IMR-90 (cell line): ENCODE results near the gene NCOR1. TPM values are rescaled to one million over a fixed set of nuclear protein-coding genes. Genes with fewer than 3 reads are reported as not detected.
"Not testable (repeated sequence)": the region's sequence is repeated elsewhere in the genome, so short reads cannot be mapped to it uniquely, and the experiment has no call there.

Source experiments
- ATAC-seq: fragments of 200-7000 bp; cut with Tn5 transposase; 2 replicates; pipeline ENCODE4 v1.9.1; 2020; ENCODE audit warnings: low read depth, mild to moderate bottlenecking, moderate library complexity
- BruUV-seq: library from RNA; stranded (reverse); fragments of 400-500 nt; replicated peaks from 2 replicates; lab custom pipeline; 2021; lab: Mats Ljungman, UMichigan
- CTCF ChIA-PET: fragments of 300-600 bp; formaldehyde crosslinking; extraction: SDS; loops from one replicate; lab custom pipeline; 2021; ENCODE audit warnings: antibody characterized with exemption; lab: Yijun Ruan, JAX
- POLR2A ChIA-PET: fragments of 300-600 bp; sonication (Branson Sonifier 250); formaldehyde crosslinking; loops from one replicate; lab custom pipeline; 2022; ENCODE audit warnings: antibody characterized with exemption; ENCODE audit not compliant: unreplicated experiment; lab: Charles Lee
- DNase-seq: peaks from one replicate; pipeline ENCODE4 v3.0.0; 2013
- H2AFZ ChIP-seq: replicated peaks from 2 replicates; pipeline ENCODE3; 2013; ENCODE audit warnings: low read length, mild to moderate bottlenecking; ENCODE audit not compliant: poor library complexity
- H2AK5ac ChIP-seq: 2 replicates; pipeline ENCODE4 v1.6.1; 2013; ENCODE audit warnings: low read depth, low read length, inconsistent platforms
- H2AK9ac ChIP-seq: replicated peaks from 2 replicates; pipeline ENCODE3; 2013; ENCODE audit warnings: mild to moderate bottlenecking, low read depth, low read length, moderate library complexity; ENCODE audit not compliant: poor library complexity
- H2BK120ac ChIP-seq: 2 replicates; pipeline ENCODE4 v1.6.1; 2013; ENCODE audit warnings: low read depth, low read length, inconsistent platforms
- H2BK15ac ChIP-seq: 3 replicates; pipeline ENCODE4 v1.6.1; 2013; ENCODE audit warnings: low read depth, low read length, inconsistent platforms
- H2BK20ac ChIP-seq: 2 replicates; pipeline ENCODE4 v1.6.1; 2013; ENCODE audit warnings: low read depth, mild to moderate bottlenecking, inconsistent platforms, low read length, moderate library complexity
- H2BK5ac ChIP-seq: 2 replicates; pipeline ENCODE4 v1.6.1; 2013; ENCODE audit warnings: mild to moderate bottlenecking, low read depth, low read length, inconsistent platforms; ENCODE audit not compliant: poor library complexity, severe bottlenecking
- H3K14ac ChIP-seq: replicated peaks from 2 replicates; pipeline ENCODE4 v1.6.1; 2013; ENCODE audit warnings: low read depth, low read length, inconsistent platforms
- H3K18ac ChIP-seq: 2 replicates; pipeline ENCODE4 v1.6.1; 2013; ENCODE audit warnings: low read depth, low read length, control low read depth
- H3K23ac ChIP-seq: 2 replicates; pipeline ENCODE4 v1.6.1; 2013; ENCODE audit warnings: low read depth, low read length, inconsistent platforms
- H3K27ac ChIP-seq: 2 replicates; pipeline ENCODE4 v1.5.1; 2013; ENCODE audit warnings: mild to moderate bottlenecking, control low read depth, low read length; ENCODE audit not compliant: insufficient read depth
- H3K27me3 ChIP-seq: 2 replicates; pipeline ENCODE4 v1.6.1; 2013; ENCODE audit warnings: low read length; ENCODE audit not compliant: control insufficient read depth, insufficient read depth
- H3K36me3 ChIP-seq: 2 replicates; pipeline ENCODE4 v1.6.1; 2013; ENCODE audit warnings: low read length, mixed read lengths; ENCODE audit not compliant: control insufficient read depth, insufficient read depth
- H3K4ac ChIP-seq: 2 replicates; pipeline ENCODE4 v1.6.1; 2013; ENCODE audit warnings: low read depth, low read length, inconsistent platforms
- H3K4me1 ChIP-seq: 2 replicates; pipeline ENCODE4 v1.6.1; 2013; ENCODE audit warnings: low read length, mixed read lengths; ENCODE audit not compliant: control insufficient read depth, insufficient read depth
- H3K4me2 ChIP-seq: 2 replicates; pipeline ENCODE4 v1.6.1; 2013; ENCODE audit warnings: low read depth, mild to moderate bottlenecking, control low read depth, low read length, moderate library complexity
- H3K4me3 ChIP-seq: 2 replicates; pipeline ENCODE4 v1.5.1; 2013; ENCODE audit warnings: low read depth, mild to moderate bottlenecking, control low read depth, low read length, moderate library complexity; ENCODE audit not compliant: insufficient read depth
- H3K56ac ChIP-seq: 2 replicates; pipeline ENCODE4 v1.6.1; 2013; ENCODE audit warnings: low read length, inconsistent platforms; ENCODE audit not compliant: insufficient read depth; ENCODE audit errors: extremely low read depth
- H3K79me1 ChIP-seq, 2 experiments: 2 replicates each; pipeline ENCODE4 v1.6.1; 2013; ENCODE audit warnings: low read length in 2 of 2, inconsistent platforms in 1 of 2, low read depth in 1 of 2
- H3K9ac ChIP-seq: 2 replicates; pipeline ENCODE4 v1.6.1; 2013; ENCODE audit warnings: low read depth, low read length, control low read depth
- H3K9me1 ChIP-seq: 2 replicates; pipeline ENCODE4 v1.6.1; 2013; ENCODE audit warnings: low read length, inconsistent platforms; ENCODE audit not compliant: insufficient read depth
- H3K9me3 ChIP-seq: 2 replicates; pipeline ENCODE4 v1.6.1; 2013; ENCODE audit warnings: low read length; ENCODE audit not compliant: control insufficient read depth, insufficient read depth
- H4K20me1 ChIP-seq: 2 replicates; pipeline ENCODE4 v1.6.1; 2013; ENCODE audit warnings: low read length, inconsistent platforms; ENCODE audit not compliant: insufficient read depth
- H4K5ac ChIP-seq: 2 replicates; pipeline ENCODE4 v1.6.1; 2013; ENCODE audit warnings: mild to moderate bottlenecking, low read depth, low read length, control low read depth
- H4K8ac ChIP-seq, 2 experiments: 2 replicates each; pipeline ENCODE4 v1.6.1; 2013; ENCODE audit warnings: low read depth in 2 of 2, low read length in 2 of 2, control low read depth in 1 of 2, inconsistent platforms in 1 of 2
- H4K91ac ChIP-seq: 2 replicates; pipeline ENCODE4 v1.6.1; 2013; ENCODE audit warnings: low read depth, low read length, inconsistent platforms; ENCODE audit not compliant: insufficient read depth
- BHLHE40 ChIP-seq: fragments of 150-350 bp; IDR thresholded peaks from 2 replicates; pipeline ENCODE4 v1.6.1; 2016; ENCODE audit warnings: mild to moderate bottlenecking, low read depth, low read length
- CEBPB ChIP-seq: IDR thresholded peaks from 2 replicates; pipeline ENCODE4 v1.6.1; 2012; ENCODE audit warnings: low read depth, low read length, improper control_type of control experiment
- CTCF ChIP-seq: conservative IDR thresholded peaks from 2 replicates; pipeline ENCODE4 v1.5.1; 2012; ENCODE audit warnings: mild to moderate bottlenecking, low read depth, low read length, improper control_type of control experiment
- MAFK ChIP-seq: IDR thresholded peaks from 2 replicates; pipeline ENCODE4 v1.6.1; 2012; ENCODE audit warnings: low read depth, low read length, improper control_type of control experiment
- MXI1 ChIP-seq: IDR thresholded peaks from 2 replicates; pipeline ENCODE4 v1.6.1; 2012; ENCODE audit warnings: low read depth, mild to moderate bottlenecking, low read length, moderate library complexity, borderline replicate concordance
- POLR2A ChIP-seq: IDR thresholded peaks from 2 replicates; pipeline ENCODE4 v1.6.1; 2012; ENCODE audit warnings: mild to moderate bottlenecking, low read depth, low read length
- RAD21 ChIP-seq: IDR thresholded peaks from 2 replicates; pipeline ENCODE4 v1.6.1; 2012; ENCODE audit warnings: low read length, improper control_type of control experiment
- RFX5 ChIP-seq: IDR thresholded peaks from 2 replicates; pipeline ENCODE4 v1.8.0; 2012; ENCODE audit warnings: low read depth, mild to moderate bottlenecking, low read length, moderate library complexity
- SMC3 ChIP-seq: fragments of 150-350 bp; IDR thresholded peaks from 2 replicates; pipeline ENCODE4 v1.6.1; 2016; ENCODE audit warnings: low read depth, mild to moderate bottlenecking, antibody characterized with exemption, low read length, moderate library complexity
- WGBS, 2 experiments: methylation state at CpG; one replicate each; pipeline versions ENCODE4 v1.1.5 to v1.1.7; 2013; ENCODE audit warnings: missing lambda C conversion rate in 2 of 2; ENCODE audit not compliant: insufficient read length in 1 of 2; ENCODE audit errors: extremely low coverage in 2 of 2; 5-methylcytosine and 5-hydroxymethylcytosine counted together
- dilution Hi-C: fragments of 300-500 bp; cut with HindIII; formaldehyde crosslinking; loops from one replicate; pipeline ENCODE4 v1.14.3; 2018; ENCODE audit warnings: low sequenced_read_pairs; ENCODE audit not compliant: unreplicated experiment
- in situ Hi-C: fragments of 300-500 bp; cut with MboI; formaldehyde crosslinking; loops from 3 replicates; pipeline ENCODE4 v1.14.3; 2019; ENCODE audit warnings: low sequenced_read_pairs, inconsistent platforms, mixed read lengths
- intact Hi-C: fragments of 100-400 bp; cut with micrococcal nuclease; formaldehyde crosslinking; loops from 2 replicates; pipeline ENCODE4 v1.10.0; 2022
- polyA plus RNA-seq, 3 experiments: library from polyadenylated mRNA; depleted of rRNA; stranded (reverse); fragments of >200 nt; gene quantifications; 2 replicates each; pipeline ENCODE4 v1.2.3, GENCODE V29; 2012; ENCODE audit warnings: low replicate concordance in 1 of 3
- total RNA-seq: library from RNA; depleted of rRNA; stranded (reverse); fragments of >200 nt; gene quantifications from 2 replicates; pipeline ENCODE4 v1.2.3, GENCODE V29; 2012

The NCOR1 gene
- total and polyA plus RNA-seq, 2 of the 4 experiments (the other 2 are of a cell fraction) = 54.5 to 80.3 TPM

GRCh38 chr17:16155536-16155935 lies 59.8 kb downstream of the NCOR1 start:
- H2BK5ac ChIP-seq = no peak overlapping the region
- H2BK120ac ChIP-seq = no peak overlapping the region
- H3K9me1 ChIP-seq = peaks cover 7% of the 10 kb centered on the region; the same call in 1 of the 2 replicates
- H2AK9ac ChIP-seq = no peak overlapping the region
- no peak overlapping the region for H2AFZ ChIP-seq
- intact Hi-C loops (no loop called here), in situ Hi-C loops (no loop called here), dilution Hi-C loops (no loop called here)
- peaks cover 3% of the 10 kb centered on the region; the same call in 1 of the 2 replicates for H4K20me1 ChIP-seq
- TF ChIP-seq MXI1 (no peak), CEBPB (no peak), POLR2A (no peak), RFX5 (no peak), CTCF (no peak), MAFK (no peak), SMC3 (no peak), BHLHE40 (no peak), RAD21 (no peak)
- no peak overlapping the region for H3K18ac ChIP-seq
- H3K27me3 ChIP-seq = no peaks in the 10 kb centered on the region
- no peaks in the 10 kb centered on the region for H3K4me1 ChIP-seq
- H3K4me2 ChIP-seq = no peak overlapping the region
- ChIA-PET CTCF (no interaction called here), POLR2A (no interaction called here)
- no peak overlapping the region for H3K4ac ChIP-seq
- no TSS peak for BruUV-seq
- H4K91ac ChIP-seq = no peak overlapping the region
- no peak overlapping the region for H3K23ac ChIP-seq
- no peaks in the 10 kb centered on the region for H3K9me3 ChIP-seq
- peaks cover 22 to 31% of the 10 kb centered on the region in 2 experiments for H3K79me1 ChIP-seq
- H3K56ac ChIP-seq = no peak overlapping the region
- H3K36me3 ChIP-seq = peaks cover 27% of the 10 kb centered on the region
- H2AK5ac ChIP-seq = no peak overlapping the region
- no peak overlapping the region for H3K4me3 ChIP-seq
- H4K8ac ChIP-seq = no peak overlapping the region
- no peak overlapping the region for H2BK15ac ChIP-seq
- whole genome bisulfite sequencing, 2 experiments = no CpG with 5 or more reads among the region's 2 CpGs
- H3K14ac ChIP-seq = no peak overlapping the region
- ATAC-seq (no peak), DNase-seq (no peak)
- no peak overlapping the region for H3K27ac ChIP-seq
- H2BK20ac ChIP-seq = no peak overlapping the region
- H3K9ac ChIP-seq = no peak overlapping the region
- H4K5ac ChIP-seq = no peak overlapping the region

- ATAC-seq, intact Hi-C loops, H3K9me1 ChIP-seq, DNase-seq, H3K4me2 ChIP-seq, H2BK120ac ChIP-seq, H3K9ac ChIP-seq, POLR2A ChIA-PET, H3K18ac ChIP-seq, H3K56ac ChIP-seq, BruUV-seq, H3K4ac ChIP-seq, dilution Hi-C loops, H3K4me1 ChIP-seq, H3K14ac ChIP-seq, H4K91ac ChIP-seq, H2BK5ac ChIP-seq, CTCF ChIA-PET, H2AK5ac ChIP-seq, H3K9me3 ChIP-seq, H3K27me3 ChIP-seq, H2AFZ ChIP-seq, in situ Hi-C loops, H2BK15ac ChIP-seq, H4K5ac ChIP-seq, H4K8ac ChIP-seq, H3K23ac ChIP-seq, H4K20me1 ChIP-seq, H2BK20ac ChIP-seq, H2AK9ac ChIP-seq, H3K4me3 ChIP-seq, H3K27ac ChIP-seq: not testable (repeated sequence)
- Histone ChIP-seq H3K79me1 (peaks cover 15 to 27% of the 10 kb centered on the region in 2 experiments), H3K36me3 (peaks cover 27% of the 10 kb centered on the region)
- WGBS, 2 experiments = no CpG with 5 or more reads among the region's 6 CpGs
Measured at GRCh38 chr17:16152326-16152725, 63.0 kb downstream of the NCOR1 start.
